Left kidney (tissue), 2 donors: ENCODE data around the gene KLHL3. TPM values are rescaled to one million over a fixed set of nuclear protein-coding genes. Genes with fewer than 3 reads are reported as not detected.

Source experiments
- DNase-seq: peaks from one replicate; pipeline ENCODE4 v3.0.0-alpha.2; 2013
- polyA plus RNA-seq: library from polyadenylated mRNA; unstranded; fragments of 120-200 nt; gene quantifications from one replicate; pipeline ENCODE4 v1.2.1, GENCODE V29; 2013; ENCODE audit not compliant: insufficient read length

Gene KLHL3
- polyA plus RNA-seq, 1 donor, result 25.4 TPM

- DNase-seq, result no peak
Observed at GRCh38 chr5:137747848-137748247, 12.0 kb upstream of the KLHL3 start.

DNA sequence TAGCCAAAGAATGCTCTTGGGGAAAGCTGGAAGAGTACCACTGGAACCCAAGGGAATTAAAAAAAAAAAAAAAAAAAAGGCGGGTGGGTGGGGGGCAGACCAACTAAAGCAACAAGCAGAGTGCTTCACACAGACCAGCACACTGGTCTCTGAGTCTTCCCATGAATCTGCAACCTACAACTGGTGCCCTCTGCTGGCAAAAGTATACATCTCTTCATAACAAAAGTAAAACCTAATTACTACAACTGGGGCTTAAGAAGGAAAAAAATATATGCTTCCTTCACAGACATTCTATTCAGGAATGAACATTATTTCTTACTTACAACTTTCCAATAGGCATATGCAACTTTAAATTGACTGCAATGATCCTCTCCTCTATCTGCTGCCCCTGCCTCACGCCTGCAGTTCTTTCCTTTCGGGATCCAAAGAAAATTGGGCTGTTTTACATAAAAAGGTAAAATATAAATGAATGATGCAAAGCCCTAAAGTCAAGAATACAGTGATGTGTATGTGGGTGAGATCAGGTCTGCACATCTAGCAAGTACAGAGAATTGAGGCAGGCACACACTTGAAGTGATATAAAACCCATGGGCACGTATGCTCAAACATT lies 7.2 kb upstream of the KLHL3 start:
- peak; percentile 82 for DNase-seq

GRCh38 chr5:137741718-137742117 lies 5.8 kb upstream of the KLHL3 start:
- no peak for DNase-seq

- no peak for DNase-seq
Observed at GRCh38 chr5:137739737-137740136, 3.8 kb upstream of the KLHL3 start.

DNA sequence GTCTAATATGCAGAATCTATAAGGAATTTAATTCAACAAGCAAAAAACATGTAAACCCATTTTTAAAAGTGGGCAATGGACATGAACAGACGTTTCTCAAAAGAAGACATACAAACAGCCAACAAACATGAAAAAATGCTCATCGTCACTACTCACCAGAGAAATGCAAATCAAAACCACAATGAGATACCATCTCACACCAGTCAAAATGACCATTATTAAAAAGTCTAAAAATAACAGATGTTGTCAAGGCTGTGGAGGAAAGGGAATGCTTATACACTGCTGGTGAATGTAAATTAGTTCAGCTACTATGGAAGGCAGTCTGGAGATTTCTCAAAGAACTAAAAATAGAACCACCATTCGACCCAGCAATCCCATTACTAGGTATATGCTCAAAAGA lies 3.1 kb upstream of the KLHL3 start:
- no peak for DNase-seq

- DNase-seq, result no peak
Observed at GRCh38 chr5:137737349-137738131, 1.7 kb upstream of the KLHL3 start.

GRCh38 chr5:137736496-137736895 lies 607 bp upstream of the KLHL3 start:
- DNase-seq, result no peak

DNA sequence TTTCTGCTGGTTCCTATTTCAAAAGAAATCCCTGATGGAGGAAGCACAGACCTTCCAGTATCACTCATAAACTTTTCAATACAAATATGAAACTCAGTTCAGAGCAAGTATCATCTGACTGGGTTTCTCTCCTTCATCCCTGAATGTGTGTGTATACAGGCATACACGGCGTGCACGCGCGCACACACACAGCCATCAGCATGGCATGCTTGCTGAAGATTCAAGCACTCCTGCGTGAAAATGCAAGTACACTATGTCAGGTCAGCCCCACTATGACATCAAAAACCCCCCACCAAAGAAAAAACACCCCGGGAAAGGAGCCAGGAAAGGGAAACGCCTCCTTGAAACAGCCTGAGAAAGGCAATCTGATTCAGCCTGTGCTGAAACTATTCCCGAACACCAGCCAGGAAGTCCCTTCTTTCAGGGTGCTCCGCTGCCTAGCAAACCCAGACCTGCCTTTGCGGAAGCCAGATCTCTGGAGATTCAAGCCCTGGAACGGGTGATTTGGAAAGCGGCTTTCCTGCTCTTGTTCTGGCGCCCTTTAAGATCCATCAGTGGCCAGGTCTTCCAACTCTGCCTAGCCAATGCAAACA lies 831 bp downstream of the KLHL3 start:
- DNase-seq, result no peak

GRCh38 chr5:137734331-137734730 lies 1.6 kb downstream of the KLHL3 start:
- no peak for DNase-seq

DNA sequence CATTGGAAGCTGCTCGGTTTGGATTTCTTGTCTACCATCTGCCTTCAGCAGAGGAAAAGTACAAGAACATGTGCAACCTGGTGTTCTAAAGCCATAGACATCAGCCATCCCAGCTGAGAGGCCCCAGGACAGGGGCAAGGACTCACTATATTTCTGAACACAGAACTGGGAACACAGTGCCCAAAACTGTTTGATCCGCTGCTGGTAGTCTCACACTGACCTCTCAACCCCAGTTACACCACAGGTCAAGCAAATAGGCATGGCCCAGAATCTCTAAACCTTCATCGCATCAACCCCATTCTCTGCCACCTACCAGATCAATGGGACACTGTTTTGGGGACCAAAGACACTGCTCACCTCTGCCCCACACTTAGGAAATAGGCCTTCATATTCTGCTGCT lies 2.0 kb downstream of the KLHL3 start:
- DNase-seq, result no peak

DNA sequence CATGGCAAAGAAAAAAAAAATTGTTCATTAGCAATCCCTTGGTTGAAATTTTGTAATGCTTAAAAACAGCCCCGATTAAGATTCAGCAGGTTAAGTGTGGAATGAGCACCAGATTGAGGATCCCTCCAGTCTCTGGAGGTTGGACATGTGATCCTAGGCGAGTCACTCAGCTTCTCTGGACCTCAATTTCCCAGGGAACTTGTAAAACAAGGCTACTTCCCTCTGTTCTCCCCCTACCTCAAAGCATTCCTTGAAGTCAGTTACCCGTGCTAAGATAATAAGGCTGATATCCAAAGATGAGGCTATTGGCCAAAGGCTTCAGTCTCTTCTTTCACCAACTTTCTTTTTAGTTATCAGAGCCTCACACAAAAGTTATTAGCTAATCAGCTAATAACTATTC lies 2.9 kb downstream of the KLHL3 start:
- no peak for DNase-seq

DNA sequence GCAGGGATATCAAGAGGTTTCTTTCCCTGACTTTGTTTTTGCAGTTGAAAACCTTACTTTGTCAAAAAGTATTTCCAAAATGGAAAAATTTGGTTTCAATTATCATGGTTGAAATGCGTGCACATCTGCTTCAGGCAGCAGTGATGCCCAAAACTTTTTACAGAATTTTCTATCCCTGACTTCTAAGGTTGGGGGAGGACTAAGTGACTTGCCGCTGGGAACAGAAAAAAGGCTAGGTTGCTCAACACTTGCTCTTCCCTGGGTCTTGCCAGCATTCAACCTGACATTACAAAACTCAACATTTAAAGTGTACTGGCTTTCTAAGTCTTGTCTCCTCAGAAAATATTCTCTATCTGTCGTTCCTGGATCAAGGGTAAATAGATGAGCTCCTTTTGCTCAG lies 4.7 kb downstream of the KLHL3 start:
- no peak for DNase-seq

GRCh38 chr5:137730336-137730735 lies 5.6 kb downstream of the KLHL3 start:
- DNase-seq, result no peak

DNA sequence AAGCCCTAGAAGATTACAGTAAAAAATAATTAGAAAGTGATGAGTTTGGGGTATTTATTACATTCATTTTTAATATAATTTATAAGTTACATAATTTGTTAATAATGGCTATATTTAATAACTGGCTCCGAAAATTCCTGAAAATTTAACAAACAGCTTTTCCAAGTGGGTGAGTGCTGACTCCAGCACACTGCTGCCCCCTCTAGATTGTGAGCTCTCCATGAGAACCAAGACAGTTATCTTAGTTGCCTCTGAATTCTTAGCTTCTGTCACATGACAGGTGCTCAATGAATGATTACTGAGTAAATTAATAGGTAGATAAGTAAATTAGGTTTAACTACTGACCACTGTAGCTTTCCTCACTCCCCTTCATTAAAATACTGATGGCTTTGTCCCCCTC lies 7.8 kb downstream of the KLHL3 start:
- DNase-seq, result no peak

- DNase-seq, result no peak
Observed at GRCh38 chr5:137727623-137728022, 8.3 kb downstream of the KLHL3 start.

DNA sequence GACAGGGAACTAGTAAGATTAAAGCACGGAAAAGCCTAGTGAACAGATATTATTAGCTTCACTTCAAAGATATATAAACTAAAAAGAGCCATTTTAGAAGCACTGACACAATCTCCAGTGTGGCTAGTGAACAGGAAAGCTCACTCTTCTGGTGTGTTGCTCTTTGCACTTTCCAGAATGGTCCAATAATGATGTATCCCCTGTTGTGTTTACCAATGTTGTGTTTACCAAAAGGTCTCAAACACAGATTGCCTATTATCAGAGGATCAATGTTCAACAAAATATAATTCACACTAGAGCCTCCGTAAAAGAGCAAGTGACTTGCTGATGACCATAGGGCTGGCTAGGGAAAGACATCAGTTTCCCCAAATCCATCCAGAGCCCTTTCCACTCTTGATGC lies 11.6 kb downstream of the KLHL3 start:
- no peak for DNase-seq

- no peak for DNase-seq
Observed at GRCh38 chr5:137718611-137719010, 17.3 kb downstream of the KLHL3 start.

- DNase-seq, result no peak
Observed at GRCh38 chr5:137716337-137716736, 19.6 kb downstream of the KLHL3 start.

- DNase-seq, result no peak
Observed at GRCh38 chr5:137715456-137715855, 20.4 kb downstream of the KLHL3 start.

- DNase-seq, result no peak
Observed at GRCh38 chr5:137714946-137715345, 20.9 kb downstream of the KLHL3 start.

DNA sequence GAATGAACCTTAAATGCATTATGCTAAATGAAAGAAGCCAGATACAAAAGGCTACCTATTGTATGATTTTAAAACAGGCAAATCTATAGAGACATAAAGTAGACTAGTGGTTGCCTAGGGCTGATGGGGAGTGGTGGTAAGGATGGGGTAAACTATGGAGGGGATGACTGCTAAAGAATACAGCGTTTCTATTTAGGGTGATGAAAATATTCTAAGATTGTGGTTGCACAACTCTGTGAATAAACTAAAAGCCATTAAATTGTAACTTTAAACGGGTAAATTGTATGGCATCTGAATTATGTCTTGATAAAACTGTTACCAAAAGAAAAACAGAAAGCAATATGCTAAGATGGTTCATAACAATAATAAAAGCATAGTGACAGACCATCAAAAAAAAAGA lies 21.4 kb downstream of the KLHL3 start:
- no peak for DNase-seq

DNA sequence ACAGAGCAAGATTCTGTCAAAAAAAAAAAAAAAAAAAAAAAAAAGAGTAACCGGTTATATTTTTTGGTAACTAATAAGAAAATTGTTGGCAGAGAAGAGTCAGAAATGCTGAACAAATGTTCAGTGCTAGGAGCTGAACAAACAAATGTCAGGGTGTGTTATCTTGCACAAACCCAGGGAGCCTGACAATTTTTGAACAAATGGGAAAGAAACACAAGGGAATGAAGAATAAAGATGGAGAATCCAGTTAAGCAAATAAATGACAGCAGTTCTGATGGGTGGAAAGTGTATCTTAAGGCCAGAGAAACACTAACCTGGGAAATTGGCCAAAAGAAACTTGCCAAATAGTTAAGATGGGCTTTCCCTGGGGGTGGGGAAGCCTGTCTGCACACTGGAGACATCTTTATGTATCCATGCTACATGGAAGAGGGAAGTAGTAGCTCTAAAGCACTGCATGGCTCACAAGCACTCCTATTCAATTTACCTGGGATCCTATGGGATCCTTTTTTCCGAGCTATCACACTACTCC lies 23.7 kb downstream of the KLHL3 start:
- DNase-seq, result no peak

GRCh38 chr5:137710086-137710485 lies 25.8 kb downstream of the KLHL3 start:
- no peak for DNase-seq
